Activated CD4-positive, alpha-beta T cell treated with anti-CD3 and anti-CD28 coated beads for 1 hour (primary cell): Measurements from ENCODE around the gene KDM4B.

Experiments used
- DNase-seq: peaks from one replicate; pipeline ENCODE4 v3.0.0-alpha.2; 2020

KDM4B gene

GRCh38 chr19:5093948-5094718 is 125.2 kb downstream of the KDM4B start:
- no peak for DNase-seq

DNA sequence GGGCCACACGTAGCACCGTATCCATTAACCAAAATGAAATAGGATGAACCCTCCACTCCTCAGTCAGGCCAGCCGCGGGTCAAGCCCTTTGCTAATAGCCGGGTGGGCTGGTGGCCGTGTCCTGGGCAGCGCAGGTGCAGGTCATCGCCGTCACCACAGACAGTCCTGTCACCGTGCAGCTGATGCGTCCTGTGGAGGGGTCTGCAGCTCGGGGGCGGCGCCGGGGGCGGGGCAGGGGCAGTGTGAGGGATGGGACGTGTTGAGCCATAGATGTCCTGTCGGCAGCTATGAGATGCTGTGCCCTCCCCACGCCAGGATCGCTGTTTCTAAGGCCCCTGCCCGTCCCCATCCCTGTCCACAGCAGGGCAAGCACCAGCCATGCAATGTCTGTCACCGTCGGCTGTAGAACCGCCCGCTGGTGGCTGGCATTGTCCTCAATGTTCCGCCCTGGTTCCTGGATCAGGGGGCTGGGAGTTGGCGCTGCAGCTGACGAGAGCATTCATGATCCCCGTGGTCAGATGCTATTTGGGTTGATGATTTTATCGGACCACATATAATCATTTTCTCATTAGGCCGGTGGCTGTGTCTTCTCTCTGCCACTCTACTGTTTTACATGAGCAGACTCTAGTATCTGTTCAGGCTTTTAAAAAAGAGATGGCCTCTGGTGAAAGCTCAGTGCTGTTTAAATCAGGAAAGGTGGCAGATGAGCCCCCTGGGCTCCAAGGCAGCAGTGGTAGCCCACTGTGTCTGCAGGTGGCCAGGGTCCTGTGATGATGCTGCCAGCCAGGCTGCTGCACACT is 126.1 kb downstream of the KDM4B start:
- no peak for DNase-seq

- DNase-seq, result no peak
These were observed 126.6 kb downstream of the KDM4B start for GRCh38 chr19:5095568-5095850.

DNA sequence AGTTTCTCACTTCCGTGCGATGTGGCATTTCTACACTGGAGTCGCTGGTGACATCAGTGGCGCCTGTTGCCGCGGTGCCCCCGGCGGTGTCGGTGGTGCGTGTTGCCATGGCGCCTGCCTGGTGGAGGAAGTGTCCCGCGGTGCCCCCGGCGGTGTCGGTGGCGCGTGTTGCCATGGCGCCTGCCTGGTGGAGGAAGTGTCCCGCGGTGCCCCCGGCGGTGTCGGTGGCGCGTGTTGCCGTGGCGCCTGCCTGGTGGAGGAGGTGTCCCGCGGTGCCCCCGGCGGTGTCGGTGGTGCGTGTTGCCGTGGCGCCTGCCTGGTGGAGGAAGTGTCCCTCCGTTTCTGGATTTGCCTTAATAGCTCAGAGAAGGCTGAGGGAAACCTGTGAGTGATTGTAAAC is 127.6 kb downstream of the KDM4B start:
- DNase-seq, result no peak

GRCh38 chr19:5097331-5097930 is 128.5 kb downstream of the KDM4B start:
- DNase-seq, result no peak

DNA sequence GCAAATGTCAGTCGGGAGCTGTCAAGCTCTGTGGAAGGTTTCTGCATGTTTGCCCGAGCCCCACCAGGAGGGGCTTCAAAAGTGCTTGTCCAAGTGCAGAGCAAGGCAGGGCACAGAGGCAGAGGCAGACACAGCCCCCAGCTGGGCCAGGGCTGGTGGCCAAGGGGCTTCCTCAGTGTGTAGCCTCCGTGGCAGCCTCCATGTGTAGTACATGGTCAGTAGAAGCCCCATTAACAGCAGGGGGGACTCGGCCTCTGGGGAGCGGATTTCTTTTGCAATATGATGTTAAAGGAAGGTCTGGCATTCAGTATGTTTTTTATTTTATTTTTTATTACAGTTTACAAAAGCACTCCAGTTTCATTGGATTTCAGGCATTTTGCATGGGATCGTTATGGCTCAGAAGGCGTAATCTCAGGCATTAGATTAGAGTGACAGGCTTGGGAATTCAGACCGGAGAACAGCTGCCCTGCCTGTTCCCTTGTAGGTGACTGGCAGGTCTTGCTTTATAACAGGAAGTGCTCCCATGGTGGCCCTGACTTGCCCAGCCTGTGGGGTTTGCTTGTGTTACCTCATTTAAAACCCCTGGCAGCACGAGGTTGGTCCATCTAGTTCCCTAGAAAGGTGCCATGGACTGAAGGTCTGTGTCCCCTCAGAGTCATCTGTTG is 129.2 kb downstream of the KDM4B start:
- no peak for DNase-seq

GRCh38 chr19:5098646-5099045 is 129.7 kb downstream of the KDM4B start:
- DNase-seq, result no peak

- DNase-seq, result no peak
These were observed 130.8 kb downstream of the KDM4B start for GRCh38 chr19:5099701-5100221.

- no peak for DNase-seq
These were observed 133.0 kb downstream of the KDM4B start for GRCh38 chr19:5101871-5102270.

- DNase-seq, result no peak
These were observed 133.6 kb downstream of the KDM4B start for GRCh38 chr19:5102520-5102919.

GRCh38 chr19:5103061-5103701 is 134.3 kb downstream of the KDM4B start:
- no peak for DNase-seq

DNA sequence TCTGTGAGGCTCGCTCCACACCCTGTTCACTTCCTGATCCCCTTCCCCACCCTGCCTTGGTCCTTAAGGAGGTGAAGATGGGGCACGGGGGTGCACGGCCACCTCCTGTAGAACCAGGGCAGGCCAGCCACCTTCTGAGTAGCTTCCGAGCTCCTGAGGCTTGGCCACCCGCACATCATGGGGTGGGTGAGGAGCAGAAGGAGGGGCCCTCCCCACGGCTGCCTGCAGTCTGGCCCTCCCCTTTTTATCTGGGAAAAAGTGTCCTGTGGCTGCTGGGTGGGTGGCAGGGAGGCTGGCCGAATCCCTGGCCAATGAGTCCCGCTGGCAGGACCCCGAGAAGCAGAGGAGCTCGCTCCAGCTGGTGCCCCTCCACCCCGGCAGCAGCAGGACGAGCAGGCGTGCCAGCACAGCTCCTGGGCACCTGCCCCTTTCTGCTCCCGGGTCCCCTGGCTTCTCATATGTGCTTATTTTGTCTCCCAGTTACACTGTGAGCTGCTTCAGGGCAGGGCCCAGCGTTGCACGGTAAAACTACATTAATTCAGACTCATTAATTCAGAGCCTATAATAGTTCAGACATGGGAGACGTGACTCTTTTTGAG is 135.0 kb downstream of the KDM4B start:
- no peak for DNase-seq

DNA sequence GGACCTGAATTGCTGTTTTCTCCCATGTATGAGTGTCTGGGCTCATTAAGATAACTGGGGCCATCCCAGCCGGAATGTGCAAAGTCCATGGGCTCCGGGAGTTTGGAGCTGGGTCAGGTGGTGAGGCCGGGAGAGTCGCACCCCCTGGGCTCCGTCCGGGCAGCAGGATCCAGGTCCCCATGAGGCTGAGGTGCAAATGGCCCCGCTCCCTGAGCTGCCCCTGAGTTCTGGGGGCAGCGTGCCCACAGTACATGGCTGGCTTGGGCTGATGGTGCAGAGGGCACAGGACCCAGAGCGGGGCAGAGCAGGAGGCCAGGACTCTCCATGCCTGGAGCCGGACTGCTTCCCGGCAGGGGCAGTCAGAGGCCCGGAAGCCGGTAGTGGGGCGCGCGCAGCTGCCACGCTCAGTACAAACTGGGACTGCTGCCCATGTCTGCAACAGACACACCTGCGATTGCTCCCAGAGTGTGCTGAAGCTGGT is 136.0 kb downstream of the KDM4B start:
- DNase-seq, result no peak

GRCh38 chr19:5106191-5106726 is 137.3 kb downstream of the KDM4B start:
- DNase-seq, result no peak

DNA sequence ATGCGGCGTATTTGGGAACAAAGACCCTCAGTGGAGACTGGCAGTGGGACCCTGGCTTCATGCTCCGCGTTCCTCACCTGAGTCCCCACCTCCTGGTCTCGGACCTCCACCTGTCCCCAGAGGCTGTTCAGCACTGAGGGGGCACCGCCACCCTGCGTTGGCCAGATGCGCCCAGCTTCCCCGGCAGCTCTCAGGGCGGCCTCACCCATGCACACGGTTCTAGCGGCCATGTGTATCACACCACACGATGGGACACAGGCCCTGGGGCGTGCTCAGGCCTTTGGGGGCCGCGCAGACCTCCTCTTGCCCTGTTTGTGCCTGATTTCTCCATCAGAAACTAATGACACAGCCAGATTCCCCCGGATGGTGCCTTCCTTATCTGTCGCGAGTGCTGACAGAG is 138.1 kb downstream of the KDM4B start:
- DNase-seq, result no peak

DNA sequence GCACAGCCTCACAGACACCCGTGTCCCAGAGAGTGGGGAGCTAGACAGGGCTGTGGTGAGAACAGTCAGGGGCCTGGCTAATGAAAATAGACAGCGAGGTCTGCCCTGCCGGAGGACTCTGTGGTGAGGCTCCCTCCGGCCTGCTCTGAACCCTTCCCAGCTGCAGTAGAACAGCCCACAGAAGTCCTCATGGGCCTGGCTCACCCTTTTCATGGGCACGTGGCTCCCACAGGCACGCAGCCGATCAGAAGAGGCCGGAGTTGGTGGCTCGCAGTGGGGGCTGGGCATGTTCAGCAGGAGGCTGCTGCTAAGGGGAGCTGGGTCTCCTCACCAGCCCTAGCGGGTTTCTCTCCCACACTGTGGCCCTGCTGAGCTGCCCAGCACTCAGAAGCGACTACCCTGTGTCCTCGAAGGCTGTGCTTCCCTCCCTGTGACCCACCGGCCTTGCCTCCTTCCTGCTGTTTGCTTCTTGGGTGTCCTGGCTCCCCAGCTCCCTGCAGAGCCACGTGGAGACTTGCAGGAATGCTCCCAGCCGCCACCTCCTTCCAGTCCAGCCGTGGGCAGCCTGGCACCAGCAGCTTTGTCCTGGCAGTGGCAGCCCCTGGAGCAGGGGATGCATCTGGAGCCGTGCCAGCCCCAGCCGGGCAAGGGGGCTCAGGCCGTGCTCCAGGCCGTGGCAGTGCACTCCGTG is 138.7 kb downstream of the KDM4B start:
- no peak for DNase-seq

GRCh38 chr19:5108123-5108596 is 139.2 kb downstream of the KDM4B start:
- DNase-seq, result no peak

DNA sequence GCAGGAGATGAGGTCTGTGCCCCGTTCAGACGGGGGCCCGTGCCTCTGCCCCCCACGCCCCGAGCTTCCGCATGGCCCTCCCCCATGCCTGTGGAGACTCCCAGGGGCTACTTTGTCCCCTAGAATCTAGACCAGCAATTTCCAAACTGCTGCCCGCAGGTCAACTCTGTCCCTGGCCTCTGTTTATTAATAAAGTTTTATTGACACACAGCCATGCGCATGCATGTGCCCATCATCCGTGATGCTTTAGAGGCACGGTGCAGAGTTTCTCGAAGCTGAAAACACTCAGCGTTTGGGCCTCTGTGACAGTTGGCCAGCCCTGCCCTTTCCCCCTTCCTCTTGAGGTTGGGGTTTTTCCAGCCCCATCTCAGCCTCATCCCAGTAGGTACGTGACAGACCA is 140.0 kb downstream of the KDM4B start:
- no peak for DNase-seq

DNA sequence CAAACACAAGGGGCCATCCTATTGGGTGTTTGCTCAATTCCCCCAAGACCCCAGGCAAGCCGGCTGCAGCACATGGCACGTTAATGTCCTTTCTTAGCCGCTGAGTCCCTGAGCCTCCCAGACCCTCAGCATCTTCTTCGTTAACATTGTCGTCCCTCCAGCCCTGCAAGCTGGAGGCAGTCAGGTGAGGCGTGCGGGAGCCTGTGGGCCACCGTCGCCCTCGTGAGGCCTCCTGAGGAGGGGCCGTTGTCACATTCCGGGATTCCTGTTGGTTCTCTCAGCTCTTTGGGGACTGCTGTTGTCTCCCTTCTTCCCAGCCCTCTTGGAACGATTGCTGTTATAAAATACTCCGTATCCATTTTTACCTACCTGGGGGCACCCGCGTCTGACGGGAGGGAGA is 140.6 kb downstream of the KDM4B start:
- no peak for DNase-seq

DNA sequence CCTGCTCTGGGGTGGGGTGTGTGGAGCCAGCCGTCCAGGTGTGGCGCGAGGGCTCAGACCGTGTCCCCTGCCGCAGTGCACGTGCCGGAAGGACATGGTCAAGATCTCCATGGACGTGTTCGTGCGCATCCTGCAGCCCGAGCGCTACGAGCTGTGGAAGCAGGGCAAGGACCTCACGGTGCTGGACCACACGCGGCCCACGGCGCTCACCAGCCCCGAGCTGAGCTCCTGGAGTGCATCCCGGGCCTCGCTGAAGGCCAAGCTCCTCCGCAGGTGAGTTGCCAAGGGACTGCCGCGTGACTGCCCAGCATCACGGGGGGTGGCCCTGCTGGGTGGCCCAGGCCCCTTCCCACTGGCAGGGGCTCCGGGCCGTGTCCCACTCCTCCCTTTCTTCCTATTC is 141.6 kb downstream of the KDM4B start:
- no peak for DNase-seq

DNA sequence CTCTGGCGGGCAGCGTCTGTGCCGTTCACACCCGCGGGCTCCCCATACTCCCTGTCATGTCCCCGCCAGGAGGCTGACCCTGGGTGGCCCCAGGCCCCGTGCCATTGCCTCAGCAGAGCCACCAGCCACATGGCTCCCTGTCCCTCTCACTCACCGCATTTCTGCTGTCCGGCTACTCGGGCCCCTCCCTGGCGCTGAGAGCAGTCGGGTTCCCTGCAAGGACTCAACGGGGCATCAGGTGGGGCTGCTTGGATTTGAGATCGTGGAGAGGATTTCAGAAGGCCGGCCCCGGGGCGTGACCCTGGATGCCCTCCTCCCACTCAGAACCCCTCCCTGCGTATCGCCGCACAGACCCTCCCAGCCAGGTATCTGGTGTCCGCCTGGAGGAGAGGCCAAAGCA is 142.1 kb downstream of the KDM4B start:
- no peak for DNase-seq
